ENCODE results near the gene PAK4. TPM values are rescaled to one million over a fixed set of nuclear protein-coding genes. Genes with fewer than 3 reads are reported as not detected.

PAK4 gene
- total RNA-seq, 1 experiment from 2014 or later = 63.1 TPM

DNA sequence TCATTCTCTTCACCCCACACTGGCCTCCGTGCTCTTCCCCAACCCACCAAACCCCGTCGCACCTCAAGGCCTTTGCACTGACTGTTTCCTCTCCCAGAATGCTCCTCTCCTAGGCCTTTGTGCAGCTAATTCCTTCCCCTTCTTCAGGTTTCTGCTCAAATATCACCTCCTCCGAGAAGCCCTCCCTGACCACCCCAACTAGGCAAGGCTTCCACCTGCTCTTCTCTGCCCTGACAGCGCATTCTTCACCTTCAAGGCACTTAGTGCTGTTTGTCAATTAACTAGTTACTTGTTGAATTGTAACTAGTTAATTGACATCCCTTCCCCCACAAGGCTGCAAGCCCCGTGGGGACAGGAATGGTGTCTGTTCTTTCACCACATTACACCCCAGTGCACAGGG, 63.4 kb downstream of the PAK4 start:
- H3K79me2 ChIP-seq (ENCODE audit: insufficient read depth, low read length) = no peaks in the 10 kb centered on the region
- H3K27me3 Mint-ChIP-seq (ENCODE audit: low read depth) = peaks cover 17% of the 10 kb centered on the region
- H3K9me3 ChIP-seq (ENCODE audit: control insufficient read depth, low read depth, low read length) = no peaks in the 10 kb centered on the region
- H3K27ac ChIP-seq (ENCODE audit: insufficient read length, low read depth, low read length) = no peak overlapping the region
- no peak for DNase-seq
- no peak overlapping the region for H3K9ac ChIP-seq (ENCODE audit: extremely low read depth, insufficient read length, low read length)
- H3K4me2 ChIP-seq (ENCODE audit: insufficient read depth, insufficient read length, low read length) = no peak overlapping the region
- no peak overlapping the region for H3K4me3 Mint-ChIP-seq
- H2BK15ac ChIP-seq (ENCODE audit: low read depth, low read length) = no peak overlapping the region
- H3K36me3 Mint-ChIP-seq (ENCODE audit: insufficient read depth in 1 of 3, low read depth in 3 of 3) = no peaks in the 10 kb centered on the region
- H2BK120ac ChIP-seq (ENCODE audit: low read depth, low read length, poor library complexity, severe bottlenecking) = no peak overlapping the region
- TF ChIP-seq, protein P1, sequence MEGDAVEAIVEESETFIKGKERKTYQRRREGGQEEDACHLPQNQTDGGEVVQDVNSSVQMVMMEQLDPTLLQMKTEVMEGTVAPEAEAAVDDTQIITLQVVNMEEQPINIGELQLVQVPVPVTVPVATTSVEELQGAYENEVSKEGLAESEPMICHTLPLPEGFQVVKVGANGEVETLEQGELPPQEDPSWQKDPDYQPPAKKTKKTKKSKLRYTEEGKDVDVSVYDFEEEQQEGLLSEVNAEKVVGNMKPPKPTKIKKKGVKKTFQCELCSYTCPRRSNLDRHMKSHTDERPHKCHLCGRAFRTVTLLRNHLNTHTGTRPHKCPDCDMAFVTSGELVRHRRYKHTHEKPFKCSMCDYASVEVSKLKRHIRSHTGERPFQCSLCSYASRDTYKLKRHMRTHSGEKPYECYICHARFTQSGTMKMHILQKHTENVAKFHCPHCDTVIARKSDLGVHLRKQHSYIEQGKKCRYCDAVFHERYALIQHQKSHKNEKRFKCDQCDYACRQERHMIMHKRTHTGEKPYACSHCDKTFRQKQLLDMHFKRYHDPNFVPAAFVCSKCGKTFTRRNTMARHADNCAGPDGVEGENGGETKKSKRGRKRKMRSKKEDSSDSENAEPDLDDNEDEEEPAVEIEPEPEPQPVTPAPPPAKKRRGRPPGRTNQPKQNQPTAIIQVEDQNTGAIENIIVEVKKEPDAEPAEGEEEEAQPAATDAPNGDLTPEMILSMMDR (conservative IDR thresholded peaks at IDR 0.05) = no peak
- no peak overlapping the region for H3K27ac Mint-ChIP-seq
- no peaks in the 10 kb centered on the region for H3K4me1 ChIP-seq (ENCODE audit: insufficient read depth, low read length)
- H3K9me3 Mint-ChIP-seq = no peaks in the 10 kb centered on the region
- H3K4me1 Mint-ChIP-seq = peaks cover 6 to 22% of the 10 kb centered on the region in 2 experiments
- H3K18ac ChIP-seq (ENCODE audit: insufficient read length, low read depth, low read length) = no peak overlapping the region
- H3K23ac ChIP-seq (ENCODE audit: insufficient read length, low read depth, low read length) = no peak overlapping the region
- H2BK20ac ChIP-seq (ENCODE audit: low read depth, low read length, poor library complexity, severe bottlenecking) = no peak overlapping the region
- no CpG with 5 or more reads among the region's 6 CpGs for WGBS (ENCODE audit: extremely low coverage, insufficient read length, low lambda C conversion rate)
- no peak overlapping the region for H3T11ph ChIP-seq (ENCODE audit: low read length)
- H3K79me1 ChIP-seq (ENCODE audit: insufficient read depth, low read depth, low read length, poor library complexity, severe bottlenecking) = no peaks in the 10 kb centered on the region
- no peak overlapping the region for H2AK5ac ChIP-seq (ENCODE audit: insufficient read length, low read length)
- no peak overlapping the region for H2BK12ac ChIP-seq (ENCODE audit: insufficient read length, low read depth, low read length)
- no peak overlapping the region for H4K5ac ChIP-seq (ENCODE audit: insufficient read length, low read depth, low read length)
- H4K91ac ChIP-seq (ENCODE audit: insufficient read length, low read depth, low read length) = no peak overlapping the region
- H3K14ac ChIP-seq (ENCODE audit: insufficient read depth, low read length) = no peak overlapping the region
- no peak overlapping the region for H2BK5ac ChIP-seq (ENCODE audit: insufficient read length, low read length)
- no peaks in the 10 kb centered on the region for H3K27me3 ChIP-seq (ENCODE audit: insufficient read depth, low read length)
- no peak overlapping the region for H2AFZ ChIP-seq (ENCODE audit: low read length)
- no peak overlapping the region for H4K8ac ChIP-seq (replicated peaks; ENCODE audit: insufficient read length, low read depth, low read length)
- H3K4ac ChIP-seq (ENCODE audit: low read depth, low read length) = no peak overlapping the region
- no peak overlapping the region for H3K56ac ChIP-seq (ENCODE audit: insufficient read length, low read depth, low read length)
- H4K20me1 ChIP-seq (ENCODE audit: control insufficient read depth, insufficient read depth, insufficient read length) = no peaks in the 10 kb centered on the region
- no peaks in the 10 kb centered on the region for H3K23me2 ChIP-seq (ENCODE audit: insufficient read length, low read depth, low read length, poor library complexity, severe bottlenecking)

Data from H9 (cell line).